SJCRH30 (cell line): ENCODE results near the gene NTM. TPM values are rescaled to one million over a fixed set of nuclear protein-coding genes. Genes with fewer than 3 reads are reported as not detected.

ENCODE experiments used
- DNase-seq, 2 experiments: peaks; one replicate each; pipeline ENCODE4 v3.0.0-alpha.2; 2015 to 2020
- H3K27ac ChIP-seq: fragments of 250-450 bp; sonication (Bioruptor Pico); 2 replicates; pipeline ENCODE4 v1.5.1; 2020; ENCODE audit warnings: mild to moderate bottlenecking, moderate library complexity
- H3K27me3 ChIP-seq: fragments of 250-450 bp; sonication (Bioruptor Pico); 2 replicates; pipeline ENCODE4 v1.5.1; 2020; ENCODE audit warnings: mild to moderate bottlenecking, moderate library complexity
- H3K36me3 ChIP-seq: fragments of 250-450 bp; sonication (Bioruptor Pico); 2 replicates; pipeline ENCODE4 v1.5.1; 2020; ENCODE audit warnings: mild to moderate bottlenecking, moderate library complexity
- H3K4me1 ChIP-seq: fragments of 250-450 bp; sonication (Bioruptor Pico); 2 replicates; pipeline ENCODE4 v1.5.1; 2020; ENCODE audit warnings: mild to moderate bottlenecking, moderate library complexity
- H3K4me3 ChIP-seq: fragments of 250-450 bp; sonication (Bioruptor Pico); 2 replicates; pipeline ENCODE4 v1.5.1; 2020; ENCODE audit warnings: mild to moderate bottlenecking, moderate library complexity
- H3K9me3 ChIP-seq: fragments of 250-450 bp; sonication (Bioruptor Pico); replicated peaks from 2 replicates; pipeline ENCODE4 v1.5.1; 2020; ENCODE audit warnings: mild to moderate bottlenecking, moderate library complexity
- total RNA-seq: library from RNA; depleted of rRNA; stranded (reverse); fragments of >200 nt; shearing (Covaris generic); gene quantifications from 2 replicates; pipeline ENCODE4 v1.2.3, GENCODE V29; 2014

Gene NTM
- total RNA-seq, 1 experiment from 2014 or later = not detected

GRCh38 chr11:131637469-131638175 is 267.2 kb downstream of the NTM start:
- H3K9me3 ChIP-seq = no peaks in the 10 kb centered on the region
- no peaks in the 10 kb centered on the region for H3K36me3 ChIP-seq
- no peak overlapping the region for H3K4me3 ChIP-seq
- peak in 1 of 2 experiments; percentile 31 for DNase-seq
- no peak overlapping the region for H3K27ac ChIP-seq
- no peaks in the 10 kb centered on the region for H3K27me3 ChIP-seq
- peaks cover 8% of the 10 kb centered on the region; the same call in 1 of the 2 replicates for H3K4me1 ChIP-seq

GRCh38 chr11:131638889-131639288 is 268.5 kb downstream of the NTM start:
- peaks cover 8% of the 10 kb centered on the region; the same call in 1 of the 2 replicates for H3K4me1 ChIP-seq
- no peaks in the 10 kb centered on the region for H3K27me3 ChIP-seq
- H3K27ac ChIP-seq = no peak overlapping the region
- H3K9me3 ChIP-seq = no peaks in the 10 kb centered on the region
- no peak for DNase-seq
- no peak overlapping the region for H3K4me3 ChIP-seq
- no peaks in the 10 kb centered on the region for H3K36me3 ChIP-seq

GRCh38 chr11:131640320-131640719 is 269.9 kb downstream of the NTM start:
- no peak overlapping the region for H3K4me3 ChIP-seq
- H3K4me1 ChIP-seq = peaks cover 8% of the 10 kb centered on the region; the same call in 1 of the 2 replicates
- no peaks in the 10 kb centered on the region for H3K9me3 ChIP-seq
- no peak overlapping the region for H3K27ac ChIP-seq
- no peak for DNase-seq
- H3K27me3 ChIP-seq = no peaks in the 10 kb centered on the region
- no peaks in the 10 kb centered on the region for H3K36me3 ChIP-seq

- Histone ChIP-seq H3K36me3 (no peaks in the 10 kb centered on the region), H3K9me3 (no peaks in the 10 kb centered on the region), H3K4me3 (no peak overlapping the region), H3K27ac (no peak overlapping the region), H3K27me3 (no peaks in the 10 kb centered on the region), H3K4me1 (peaks cover 2% of the 10 kb centered on the region; the same call in 1 of the 2 replicates)
- no peak for DNase-seq
Measured at GRCh38 chr11:131642756-131643531, 272.5 kb downstream of the NTM start.

- Histone ChIP-seq H3K36me3 (no peaks in the 10 kb centered on the region), H3K4me3 (no peak overlapping the region), H3K27me3 (no peaks in the 10 kb centered on the region), H3K27ac (no peak overlapping the region), H3K4me1 (no peaks in the 10 kb centered on the region), H3K9me3 (no peaks in the 10 kb centered on the region)
- DNase-seq = no peak
Measured at GRCh38 chr11:131644204-131644795, 273.9 kb downstream of the NTM start.

- Histone ChIP-seq H3K27ac (no peak overlapping the region), H3K4me1 (no peaks in the 10 kb centered on the region), H3K27me3 (no peaks in the 10 kb centered on the region), H3K36me3 (no peaks in the 10 kb centered on the region), H3K9me3 (no peaks in the 10 kb centered on the region), H3K4me3 (no peak overlapping the region)
- DNase-seq = no peak
Measured at GRCh38 chr11:131645237-131645636, 274.8 kb downstream of the NTM start.

GRCh38 chr11:131649856-131650255 is 279.4 kb downstream of the NTM start:
- Histone ChIP-seq H3K9me3 (no peaks in the 10 kb centered on the region), H3K4me1 (no peaks in the 10 kb centered on the region), H3K36me3 (no peaks in the 10 kb centered on the region), H3K27ac (no peak overlapping the region), H3K27me3 (no peaks in the 10 kb centered on the region), H3K4me3 (no peak overlapping the region)
- DNase-seq = no peak

- no peaks in the 10 kb centered on the region for H3K9me3 ChIP-seq
- H3K27ac ChIP-seq = no peak overlapping the region
- peak in 1 of 2 experiments; percentile 30 for DNase-seq
- H3K36me3 ChIP-seq = no peaks in the 10 kb centered on the region
- H3K27me3 ChIP-seq = no peaks in the 10 kb centered on the region
- no peaks in the 10 kb centered on the region for H3K4me1 ChIP-seq
- no peak overlapping the region for H3K4me3 ChIP-seq
Measured at GRCh38 chr11:131652231-131652630, 281.8 kb downstream of the NTM start.

GRCh38 chr11:131653260-131653659 is 282.8 kb downstream of the NTM start:
- DNase-seq = no peak
- no peaks in the 10 kb centered on the region for H3K27me3 ChIP-seq
- no peak overlapping the region for H3K4me3 ChIP-seq
- no peaks in the 10 kb centered on the region for H3K9me3 ChIP-seq
- no peak overlapping the region for H3K27ac ChIP-seq
- no peaks in the 10 kb centered on the region for H3K4me1 ChIP-seq
- no peaks in the 10 kb centered on the region for H3K36me3 ChIP-seq

- H3K4me1 ChIP-seq = no peaks in the 10 kb centered on the region
- no peaks in the 10 kb centered on the region for H3K27me3 ChIP-seq
- no peak for DNase-seq
Measured at GRCh38 chr11:131654849-131655248, 284.4 kb downstream of the NTM start.

GRCh38 chr11:131656179-131656838 is 285.9 kb downstream of the NTM start:
- no peak overlapping the region for H3K4me3 ChIP-seq
- no peaks in the 10 kb centered on the region for H3K27me3 ChIP-seq
- no peak overlapping the region for H3K27ac ChIP-seq
- H3K4me1 ChIP-seq = no peaks in the 10 kb centered on the region
- no peaks in the 10 kb centered on the region for H3K9me3 ChIP-seq
- no peaks in the 10 kb centered on the region for H3K36me3 ChIP-seq
- DNase-seq = no peak

More at GRCh38 chr11:131654849-131655248, 284.4 kb downstream of the NTM start:
- no peaks in the 10 kb centered on the region for H3K9me3 ChIP-seq
- H3K4me3 ChIP-seq = no peak overlapping the region
- no peak overlapping the region for H3K27ac ChIP-seq
- H3K36me3 ChIP-seq = no peaks in the 10 kb centered on the region

- no peak overlapping the region for H3K4me3 ChIP-seq
- DNase-seq = no peak
- no peaks in the 10 kb centered on the region for H3K4me1 ChIP-seq
- no peak overlapping the region for H3K27ac ChIP-seq
- H3K36me3 ChIP-seq = no peaks in the 10 kb centered on the region
- no peaks in the 10 kb centered on the region for H3K27me3 ChIP-seq
- H3K9me3 ChIP-seq = no peaks in the 10 kb centered on the region
Measured at GRCh38 chr11:131656839-131657211, 286.4 kb downstream of the NTM start.

- no peak overlapping the region for H3K4me3 ChIP-seq
- no peaks in the 10 kb centered on the region for H3K4me1 ChIP-seq
- no peaks in the 10 kb centered on the region for H3K36me3 ChIP-seq
- H3K27me3 ChIP-seq = no peaks in the 10 kb centered on the region
- H3K27ac ChIP-seq = no peak overlapping the region
- H3K9me3 ChIP-seq = no peaks in the 10 kb centered on the region
- DNase-seq = no peak
Measured at GRCh38 chr11:131658414-131658813, 288.0 kb downstream of the NTM start.

GRCh38 chr11:131658952-131659351 is 288.5 kb downstream of the NTM start:
- Histone ChIP-seq H3K4me3 (no peak overlapping the region), H3K27ac (no peak overlapping the region), H3K9me3 (no peaks in the 10 kb centered on the region), H3K4me1 (no peaks in the 10 kb centered on the region), H3K27me3 (no peaks in the 10 kb centered on the region), H3K36me3 (no peaks in the 10 kb centered on the region)
- DNase-seq = no peak

- no peaks in the 10 kb centered on the region for H3K4me1 ChIP-seq
- no peak overlapping the region for H3K4me3 ChIP-seq
- no peaks in the 10 kb centered on the region for H3K36me3 ChIP-seq
- H3K27ac ChIP-seq = no peak overlapping the region
- H3K9me3 ChIP-seq = no peaks in the 10 kb centered on the region
- no peaks in the 10 kb centered on the region for H3K27me3 ChIP-seq
- DNase-seq = no peak
Measured at GRCh38 chr11:131659931-131660330, 289.5 kb downstream of the NTM start.
